Neural progenitor cell (in vitro differentiated cells): Measurements from ENCODE around the gene TMEM98. TPM values are rescaled to one million over a fixed set of nuclear protein-coding genes. Genes with fewer than 3 reads are reported as not detected.

Experiments used
- DNase-seq: peaks from one replicate; pipeline ENCODE4 v3.0.0-alpha.2; 2016; ENCODE audit warnings: low spot score
- H2AFZ ChIP-seq: fragments of 200-600 bp; sonication (generic); replicated peaks from 2 replicates; pipeline ENCODE4 v1.6.1; 2016; ENCODE audit warnings: antibody characterized with exemption
- H3F3A ChIP-seq: fragments of 200-600 bp; sonication (generic); 2 replicates; pipeline ENCODE4 v1.6.1; 2016; ENCODE audit warnings: antibody characterized with exemption, low read depth
- H3K27ac ChIP-seq: fragments of 200-600 bp; sonication (generic); 2 replicates; pipeline ENCODE4 v1.5.1; 2016; ENCODE audit warnings: mild to moderate bottlenecking
- H3K27me3 ChIP-seq: fragments of 200-600 bp; sonication (generic); 2 replicates; pipeline ENCODE4 v1.6.1; 2016; ENCODE audit warnings: mild to moderate bottlenecking, moderate library complexity
- H3K36me3 ChIP-seq: fragments of 200-600 bp; sonication (generic); 2 replicates; pipeline ENCODE4 v1.5.1; 2016
- H3K4me1 ChIP-seq: fragments of 200-600 bp; sonication (generic); 2 replicates; pipeline ENCODE4 v1.6.1; 2016; ENCODE audit warnings: mixed run types
- H3K4me2 ChIP-seq: fragments of 200-600 bp; sonication (generic); 2 replicates; pipeline ENCODE4 v1.6.1; 2016
- H3K4me3 ChIP-seq: fragments of 200-600 bp; sonication (generic); 2 replicates; pipeline ENCODE4 v1.5.1; 2016
- H3K79me2 ChIP-seq: fragments of 200-600 bp; sonication (generic); 2 replicates; pipeline ENCODE4 v1.6.1; 2016; ENCODE audit warnings: low read depth
- H3K9ac ChIP-seq: fragments of 200-600 bp; sonication (generic); 2 replicates; pipeline ENCODE4 v1.6.1; 2016
- H3K9me3 ChIP-seq: fragments of 200-600 bp; sonication (generic); 2 replicates; pipeline ENCODE4 v1.5.1; 2016; ENCODE audit warnings: low read depth
- H4K20me1 ChIP-seq: fragments of 200-600 bp; sonication (generic); 2 replicates; pipeline ENCODE4 v1.6.1; 2016; ENCODE audit warnings: low read depth
- H3K27ac Mint-ChIP-seq: 3 replicates; pipeline ENCODE4 v1.8.0; 2021; ENCODE audit warnings: mixed read lengths
- H3K27me3 Mint-ChIP-seq: 2 replicates; pipeline ENCODE4 v1.8.0; 2022; ENCODE audit warnings: low read depth, mild to moderate bottlenecking, inconsistent platforms, moderate library complexity, mixed read lengths; ENCODE audit not compliant: insufficient read depth
- H3K36me3 Mint-ChIP-seq: 3 replicates; pipeline ENCODE4 v1.8.0; 2021; ENCODE audit warnings: mixed read lengths
- H3K4me1 Mint-ChIP-seq: 3 replicates; pipeline ENCODE4 v1.8.0; 2021; ENCODE audit warnings: mixed read lengths
- H3K4me3 Mint-ChIP-seq: 3 replicates; pipeline ENCODE4 v1.8.0; 2021; ENCODE audit warnings: mild to moderate bottlenecking, moderate library complexity, mixed read lengths
- H3K9me3 Mint-ChIP-seq: 3 replicates; pipeline ENCODE4 v1.8.0; 2020; ENCODE audit warnings: mixed read lengths
- EZH2 ChIP-seq: fragments of 200-600 bp; sonication (generic); IDR thresholded peaks from 2 replicates; pipeline ENCODE4 v1.6.1; 2017; ENCODE audit warnings: antibody characterized with exemption, mild to moderate bottlenecking, moderate library complexity
- EZH2phosphoT487 ChIP-seq: fragments of 200-600 bp; sonication (generic); IDR thresholded peaks from 2 replicates; pipeline ENCODE4 v1.6.1; 2017; ENCODE audit warnings: antibody characterized with exemption
- total RNA-seq: library from RNA; depleted of rRNA; stranded (reverse); fragments of >200 nt; gene quantifications from 2 replicates; pipeline ENCODE4 v1.2.3, GENCODE V29; 2015; ENCODE audit warnings: low replicate concordance
- TF ChIP-seq, protein P1 (sequence below): fragments of 200-600 bp; sonication (generic); IDR thresholded peaks from 2 replicates; pipeline ENCODE4 v1.5.1; 2017; ENCODE audit warnings: antibody characterized with exemption, mild to moderate bottlenecking

Gene TMEM98
- total RNA-seq, 1 donor from 2014 or later, result 117 TPM

DNA sequence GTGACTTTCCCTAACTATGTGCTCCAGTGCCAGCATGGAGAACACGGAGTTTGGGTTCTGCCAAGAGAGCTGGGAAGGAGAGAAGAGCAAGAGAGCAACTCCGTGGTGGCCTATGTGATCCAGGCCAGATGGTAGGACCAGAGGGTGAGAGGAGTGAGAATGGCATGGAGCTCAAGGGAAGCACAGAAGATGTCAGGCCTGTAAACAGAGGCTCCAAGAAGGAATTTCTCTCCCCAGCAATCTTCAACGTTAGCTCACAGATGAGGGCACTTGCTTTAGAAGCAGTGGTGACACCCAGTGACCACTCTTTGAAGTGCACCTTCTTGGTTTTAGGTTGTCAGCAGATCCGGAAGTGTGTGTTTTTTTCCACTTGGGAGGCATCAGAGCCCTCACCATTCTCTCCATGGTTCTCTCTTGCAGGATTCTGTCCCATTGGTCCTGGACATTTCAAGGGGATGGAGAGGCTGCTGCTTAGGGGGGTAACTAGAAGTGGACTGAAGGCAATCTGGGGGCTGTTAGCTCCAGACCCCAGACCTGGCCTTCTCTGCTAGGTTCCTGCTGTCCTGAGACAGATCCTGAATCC is 18.1 kb upstream of the TMEM98 start:
- TF ChIP-seq EZH2phosphoT487 (no peak), EZH2 (no peak)
- TF ChIP-seq, protein P1, sequence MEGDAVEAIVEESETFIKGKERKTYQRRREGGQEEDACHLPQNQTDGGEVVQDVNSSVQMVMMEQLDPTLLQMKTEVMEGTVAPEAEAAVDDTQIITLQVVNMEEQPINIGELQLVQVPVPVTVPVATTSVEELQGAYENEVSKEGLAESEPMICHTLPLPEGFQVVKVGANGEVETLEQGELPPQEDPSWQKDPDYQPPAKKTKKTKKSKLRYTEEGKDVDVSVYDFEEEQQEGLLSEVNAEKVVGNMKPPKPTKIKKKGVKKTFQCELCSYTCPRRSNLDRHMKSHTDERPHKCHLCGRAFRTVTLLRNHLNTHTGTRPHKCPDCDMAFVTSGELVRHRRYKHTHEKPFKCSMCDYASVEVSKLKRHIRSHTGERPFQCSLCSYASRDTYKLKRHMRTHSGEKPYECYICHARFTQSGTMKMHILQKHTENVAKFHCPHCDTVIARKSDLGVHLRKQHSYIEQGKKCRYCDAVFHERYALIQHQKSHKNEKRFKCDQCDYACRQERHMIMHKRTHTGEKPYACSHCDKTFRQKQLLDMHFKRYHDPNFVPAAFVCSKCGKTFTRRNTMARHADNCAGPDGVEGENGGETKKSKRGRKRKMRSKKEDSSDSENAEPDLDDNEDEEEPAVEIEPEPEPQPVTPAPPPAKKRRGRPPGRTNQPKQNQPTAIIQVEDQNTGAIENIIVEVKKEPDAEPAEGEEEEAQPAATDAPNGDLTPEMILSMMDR, result peak; percentile 72
- peaks cover 9% of the 10 kb centered on the region for H3K4me1 Mint-ChIP-seq
- no peak overlapping the region for H3K4me2 ChIP-seq

DNA sequence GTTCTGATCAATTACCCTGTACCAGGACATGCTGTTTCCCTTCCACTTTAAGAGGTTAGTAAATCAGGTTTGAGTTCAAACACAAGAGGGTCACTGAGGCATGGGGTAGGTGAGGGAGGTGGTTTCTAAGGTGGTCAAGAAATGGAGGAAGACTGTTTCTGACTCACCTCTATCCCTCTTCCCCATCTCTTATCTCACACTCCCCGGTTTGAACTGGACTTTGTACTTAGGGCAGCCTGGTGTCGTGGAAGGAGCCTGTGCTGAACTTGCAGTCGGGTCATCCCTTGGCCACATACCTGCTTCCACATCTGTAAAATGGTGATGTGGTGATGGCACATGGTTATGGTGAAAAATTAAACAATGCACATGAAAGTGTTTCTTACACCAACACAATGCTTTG is 17.2 kb upstream of the TMEM98 start:
- H2AFZ ChIP-seq, result no peak overlapping the region
- Mint-ChIP-seq H3K9me3 (no peaks in the 10 kb centered on the region), H3K27me3 (peaks cover 2% of the 10 kb centered on the region), H3K4me3 (no peak overlapping the region), H3K4me1 (peaks cover 9% of the 10 kb centered on the region), H3K27ac (no peak overlapping the region), H3K36me3 (no peaks in the 10 kb centered on the region)
- no peaks in the 10 kb centered on the region for H3K79me2 ChIP-seq
- H3K4me3 ChIP-seq, result no peak overlapping the region
- no peak overlapping the region for H3K9ac ChIP-seq
- H3K9me3 ChIP-seq, result no peaks in the 10 kb centered on the region
- H3F3A ChIP-seq, result no peaks in the 10 kb centered on the region
- H3K4me1 ChIP-seq, result no peaks in the 10 kb centered on the region
- H4K20me1 ChIP-seq, result no peaks in the 10 kb centered on the region
- H3K36me3 ChIP-seq, result no peaks in the 10 kb centered on the region
- no peak overlapping the region for H3K27ac ChIP-seq
- no peak for TF ChIP-seq EZH2
- TF ChIP-seq EZH2phosphoT487, result no peak
- TF ChIP-seq, protein P1, result no peak
- DNase-seq, result no peak
- no peak overlapping the region for H3K4me2 ChIP-seq
- no peaks in the 10 kb centered on the region for H3K27me3 ChIP-seq

More for the DNA sequence above, 18.1 kb upstream of the TMEM98 start:
- Histone ChIP-seq H3K27ac (no peak overlapping the region), H3K36me3 (no peaks in the 10 kb centered on the region), H3K79me2 (no peaks in the 10 kb centered on the region), H3F3A (no peaks in the 10 kb centered on the region), H3K9ac (no peak overlapping the region), H3K9me3 (no peaks in the 10 kb centered on the region), H3K4me1 (no peaks in the 10 kb centered on the region), H4K20me1 (no peaks in the 10 kb centered on the region), H3K27me3 (no peaks in the 10 kb centered on the region), H2AFZ (peak overlapping the region; percentile 91), H3K4me3 (no peak overlapping the region)
- H3K4me3 Mint-ChIP-seq, result no peak overlapping the region
- H3K9me3 Mint-ChIP-seq, result no peaks in the 10 kb centered on the region
- H3K27me3 Mint-ChIP-seq, result peaks cover 6% of the 10 kb centered on the region
- no peaks in the 10 kb centered on the region for H3K36me3 Mint-ChIP-seq
- H3K27ac Mint-ChIP-seq, result no peak overlapping the region
- DNase-seq, result peak; percentile 82

DNA sequence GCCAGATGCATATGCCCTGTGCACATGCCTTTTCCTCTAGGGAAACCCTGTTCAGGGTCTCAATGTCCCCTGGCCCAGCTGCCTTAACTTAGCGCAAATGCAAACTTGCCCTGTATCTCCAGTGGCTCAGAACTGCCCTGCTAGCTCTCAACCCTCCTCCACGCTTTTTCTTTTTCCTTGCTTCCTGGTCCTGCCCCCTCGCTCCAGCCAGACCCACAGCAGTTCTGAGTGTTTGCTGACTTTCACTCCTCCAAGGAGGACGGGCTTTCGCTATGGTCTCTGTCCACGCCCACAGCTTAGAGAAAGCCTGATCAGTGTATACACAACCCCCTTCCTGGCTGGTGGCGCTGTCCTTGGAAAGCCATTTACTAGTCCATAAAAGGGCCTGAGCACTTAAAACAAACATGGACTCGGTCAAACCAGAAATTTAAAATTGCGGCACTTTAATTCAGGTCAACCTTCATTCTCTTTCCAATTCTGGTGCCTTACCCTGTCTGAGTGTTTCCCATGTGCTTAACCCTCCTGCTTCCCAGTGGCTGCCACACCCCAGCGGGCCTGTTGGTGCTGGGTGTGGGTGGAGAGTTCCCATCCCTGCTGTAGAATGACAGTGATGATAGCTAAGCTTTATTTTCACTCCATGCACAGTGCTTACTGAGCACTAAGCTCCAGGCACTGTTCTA is 15.6 kb upstream of the TMEM98 start:
- peak overlapping the region; percentile 0 for H3K4me2 ChIP-seq
- no peak overlapping the region for H3K27ac Mint-ChIP-seq
- H3K4me1 Mint-ChIP-seq, result peaks cover 9% of the 10 kb centered on the region
- TF ChIP-seq, protein P1, result no peak
- no peak for TF ChIP-seq EZH2
- no peak for TF ChIP-seq EZH2phosphoT487
- no peak overlapping the region for H3K9ac ChIP-seq
- H3K4me1 ChIP-seq, result no peaks in the 10 kb centered on the region
- no peaks in the 10 kb centered on the region for H3K79me2 ChIP-seq
- no peaks in the 10 kb centered on the region for H3K36me3 Mint-ChIP-seq
- no peak overlapping the region for H3K4me3 ChIP-seq
- peaks cover 2% of the 10 kb centered on the region for H3K27me3 Mint-ChIP-seq
- peak; percentile 39 for DNase-seq
- no peaks in the 10 kb centered on the region for H3K27me3 ChIP-seq
- no peaks in the 10 kb centered on the region for H3K9me3 Mint-ChIP-seq
- no peaks in the 10 kb centered on the region for H3K36me3 ChIP-seq
- H3F3A ChIP-seq, result no peaks in the 10 kb centered on the region
- no peak overlapping the region for H3K4me3 Mint-ChIP-seq
- no peaks in the 10 kb centered on the region for H4K20me1 ChIP-seq
- no peak overlapping the region for H3K27ac ChIP-seq
- no peaks in the 10 kb centered on the region for H3K9me3 ChIP-seq
- peak overlapping the region; percentile 74 for H2AFZ ChIP-seq
